ENCODE measurements around the gene IKBKG. TPM values are rescaled to one million over a fixed set of nuclear protein-coding genes. Genes with fewer than 3 reads are reported as not detected.
A peak's percentile ranks its signal among the peaks of the same experiment; 100 is the strongest.

The IKBKG gene
- total and polyA plus RNA-seq, 2 of the 13 experiments (the other 11 are each of a cell fraction or from before 2014, with no cell fraction given): 30.6 to 44.3 TPM

DNA sequence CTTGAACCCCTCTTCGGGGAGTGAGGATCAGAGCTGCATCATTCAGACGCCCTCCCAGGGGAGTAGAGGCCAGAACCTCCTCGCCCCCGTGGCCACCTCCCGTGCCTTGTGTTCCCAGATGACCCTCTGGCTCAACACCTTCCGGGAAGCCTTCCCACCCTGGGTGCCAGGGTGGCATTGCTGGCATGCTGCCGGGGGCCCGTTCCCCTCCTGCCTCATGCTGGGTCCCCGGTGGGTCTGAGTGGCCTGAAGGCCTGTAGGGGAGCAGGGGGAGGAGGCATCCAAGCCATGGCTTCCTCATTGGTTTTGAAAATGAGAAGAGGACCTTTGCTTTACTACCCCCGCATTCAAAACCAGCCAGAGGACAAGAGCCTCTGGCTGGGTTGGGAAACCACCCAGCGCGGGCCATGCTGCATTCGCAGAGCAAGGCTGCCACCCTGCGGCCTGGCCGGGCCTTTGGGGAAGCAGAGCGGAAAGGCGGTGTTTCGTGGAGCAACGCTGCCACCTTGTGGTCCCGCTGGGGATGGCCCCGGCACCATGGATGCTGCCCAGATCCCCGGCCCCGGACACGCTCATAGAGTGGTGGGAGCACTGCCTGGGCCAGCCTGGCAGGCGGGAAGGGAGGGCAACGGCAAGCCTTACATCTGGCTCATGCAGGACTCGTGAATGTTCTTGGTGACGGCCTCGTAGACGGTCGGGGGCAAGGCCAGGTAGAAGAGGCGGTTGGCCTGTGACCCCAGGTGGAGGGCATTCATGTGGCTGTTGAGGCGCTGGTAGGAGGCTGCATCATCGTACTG lies 12.7 kb upstream of the IKBKG start (continued):
- TF ChIP-seq, protein P1, sequence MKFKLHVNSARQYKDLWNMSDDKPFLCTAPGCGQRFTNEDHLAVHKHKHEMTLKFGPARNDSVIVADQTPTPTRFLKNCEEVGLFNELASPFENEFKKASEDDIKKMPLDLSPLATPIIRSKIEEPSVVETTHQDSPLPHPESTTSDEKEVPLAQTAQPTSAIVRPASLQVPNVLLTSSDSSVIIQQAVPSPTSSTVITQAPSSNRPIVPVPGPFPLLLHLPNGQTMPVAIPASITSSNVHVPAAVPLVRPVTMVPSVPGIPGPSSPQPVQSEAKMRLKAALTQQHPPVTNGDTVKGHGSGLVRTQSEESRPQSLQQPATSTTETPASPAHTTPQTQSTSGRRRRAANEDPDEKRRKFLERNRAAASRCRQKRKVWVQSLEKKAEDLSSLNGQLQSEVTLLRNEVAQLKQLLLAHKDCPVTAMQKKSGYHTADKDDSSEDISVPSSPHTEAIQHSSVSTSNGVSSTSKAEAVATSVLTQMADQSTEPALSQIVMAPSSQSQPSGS (CRISPR knock-in tag; IDR thresholded peaks at IDR 0.05): peak; percentile 36; the same call in 1 of the 2 replicates
- TF ChIP-seq ETV5 (CRISPR knock-in tag; IDR thresholded peaks at IDR 0.05; ENCODE audit: borderline replicate concordance) (peak; percentile 24; the same call in 1 of the 2 replicates), ZNF644 (CRISPR knock-in tag; IDR thresholded peaks at IDR 0.05; ENCODE audit: low read depth) (no peak), ZNF251 (CRISPR knock-in tag; IDR thresholded peaks at IDR 0.05) (no peak), TEAD3 (CRISPR knock-in tag; optimal IDR thresholded peaks at IDR 0.05; ENCODE audit: borderline replicate concordance) (peak; percentile 23), THRA (CRISPR knock-in tag; IDR thresholded peaks at IDR 0.05; ENCODE audit: borderline replicate concordance) (0 out of 2 replicates have a peak, but pooled peaks have one; percentile 26), ZMAT3 (CRISPR knock-in tag; conservative IDR thresholded peaks at IDR 0.05) (no peak), EP300 (IDR thresholded peaks at IDR 0.05; ENCODE audit: low read depth in 2 of 2, low read length in 2 of 2) (no peak), EP300 (CRISPR knock-in tag; IDR thresholded peaks at IDR 0.05; ENCODE audit: borderline replicate concordance) (no peak), ZBTB21 (CRISPR knock-in tag; IDR thresholded peaks at IDR 0.05) (no peak), ZNF773 (CRISPR knock-in tag; IDR thresholded peaks at IDR 0.05; ENCODE audit: borderline replicate concordance) (no peak), IRF2 (CRISPR knock-in tag; IDR thresholded peaks at IDR 0.05) (peak; percentile 58; the same call in 1 of the 2 replicates), ZFP36 (IDR thresholded peaks at IDR 0.05; ENCODE audit: borderline replicate concordance, low read depth, low read length, partially characterized antibody) (no peak), ZFX (CRISPR knock-in tag; IDR thresholded peaks at IDR 0.05; ENCODE audit: low read depth) (peak; percentile 48; the same call in 1 of the 2 replicates), PRMT3 (CRISPR knock-in tag; IDR thresholded peaks at IDR 0.05; ENCODE audit: borderline replicate concordance, low read depth) (no peak), TSC22D2 (CRISPR knock-in tag; IDR thresholded peaks at IDR 0.05; ENCODE audit: borderline replicate concordance) (0 out of 2 replicates have a peak, but pooled peaks have one; percentile 20), ATF6 (CRISPR knock-in tag; conservative IDR thresholded peaks at IDR 0.05) (no peak), REPIN1 (CRISPR knock-in tag; IDR thresholded peaks at IDR 0.05; ENCODE audit: borderline replicate concordance, low read depth) (peak; percentile 76; the same call in 1 of the 2 replicates), ZNF121 (CRISPR knock-in tag; IDR thresholded peaks at IDR 0.05) (no peak)
- TF ChIP-seq, protein P2, sequence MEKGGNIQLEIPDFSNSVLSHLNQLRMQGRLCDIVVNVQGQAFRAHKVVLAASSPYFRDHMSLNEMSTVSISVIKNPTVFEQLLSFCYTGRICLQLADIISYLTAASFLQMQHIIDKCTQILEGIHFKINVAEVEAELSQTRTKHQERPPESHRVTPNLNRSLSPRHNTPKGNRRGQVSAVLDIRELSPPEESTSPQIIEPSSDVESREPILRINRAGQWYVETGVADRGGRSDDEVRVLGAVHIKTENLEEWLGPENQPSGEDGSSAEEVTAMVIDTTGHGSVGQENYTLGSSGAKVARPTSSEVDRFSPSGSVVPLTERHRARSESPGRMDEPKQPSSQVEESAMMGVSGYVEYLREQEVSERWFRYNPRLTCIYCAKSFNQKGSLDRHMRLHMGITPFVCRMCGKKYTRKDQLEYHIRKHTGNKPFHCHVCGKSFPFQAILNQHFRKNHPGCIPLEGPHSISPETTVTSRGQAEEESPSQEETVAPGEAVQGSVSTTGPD (CRISPR knock-in tag; IDR thresholded peaks at IDR 0.05): no peak
- TF ChIP-seq, protein P3, sequence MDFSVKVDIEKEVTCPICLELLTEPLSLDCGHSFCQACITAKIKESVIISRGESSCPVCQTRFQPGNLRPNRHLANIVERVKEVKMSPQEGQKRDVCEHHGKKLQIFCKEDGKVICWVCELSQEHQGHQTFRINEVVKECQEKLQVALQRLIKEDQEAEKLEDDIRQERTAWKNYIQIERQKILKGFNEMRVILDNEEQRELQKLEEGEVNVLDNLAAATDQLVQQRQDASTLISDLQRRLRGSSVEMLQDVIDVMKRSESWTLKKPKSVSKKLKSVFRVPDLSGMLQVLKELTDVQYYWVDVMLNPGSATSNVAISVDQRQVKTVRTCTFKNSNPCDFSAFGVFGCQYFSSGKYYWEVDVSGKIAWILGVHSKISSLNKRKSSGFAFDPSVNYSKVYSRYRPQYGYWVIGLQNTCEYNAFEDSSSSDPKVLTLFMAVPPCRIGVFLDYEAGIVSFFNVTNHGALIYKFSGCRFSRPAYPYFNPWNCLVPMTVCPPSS (IDR thresholded peaks at IDR 0.05): no peak
